HepG2 (cell line): ENCODE results near the gene VPS13C. TPM values are rescaled to one million over a fixed set of nuclear protein-coding genes. Genes with fewer than 3 reads are reported as not detected.
A peak's percentile ranks its signal among the peaks of the same experiment; 100 is the strongest.

Source experiments
- ATF7 ChIP-seq, 2 experiments: fragments of 450-650 bp in 1 of 2; sonication (generic) in 1 of 2; formaldehyde crosslinking in 1 of 2; IDR thresholded peaks; 2 replicates each; pipeline versions ENCODE4 v1.4.0 to v1.6.1; 2016 to 2020; ENCODE audit warnings: antibody characterized with exemption in 1 of 2, mild to moderate bottlenecking in 1 of 2, missing genetic modification reagents in 1 of 2
- CBX5 ChIP-seq: sonication (generic); formaldehyde crosslinking; IDR thresholded peaks from 2 replicates; pipeline ENCODE4 v1.4.0; 2020; ENCODE audit warnings: missing genetic modification reagents, borderline replicate concordance
- FOXA3 ChIP-seq: IDR thresholded peaks from 2 replicates; pipeline ENCODE4 v1.6.1; 2016; ENCODE audit warnings: missing genetic modification reagents, missing compliant biosample characterization
- KLF13 ChIP-seq: sonication (generic); formaldehyde crosslinking; IDR thresholded peaks from 2 replicates; pipeline ENCODE4 v1.4.0; 2020; ENCODE audit warnings: mild to moderate bottlenecking, missing genetic modification reagents
- NFATC3 ChIP-seq: sonication (generic); formaldehyde crosslinking; IDR thresholded peaks from 2 replicates; pipeline ENCODE4 v1.5.1; 2020; ENCODE audit warnings: mild to moderate bottlenecking, missing genetic modification reagents
- NFKBIZ ChIP-seq: IDR thresholded peaks from 2 replicates; pipeline ENCODE4 v1.6.1; 2018; ENCODE audit warnings: missing genetic modification reagents, missing compliant biosample characterization
- SATB2 ChIP-seq: sonication (generic); formaldehyde crosslinking; IDR thresholded peaks from 2 replicates; pipeline ENCODE4 v1.5.0; 2020; ENCODE audit warnings: missing genetic modification reagents
- SP1 ChIP-seq, 2 experiments: fragments of 450-650 bp in 1 of 2; sonication (generic) in 1 of 2; formaldehyde crosslinking in 1 of 2; IDR thresholded peaks; 2 replicates each; pipeline versions ENCODE4 v1.4.0 to v1.6.1; 2016 to 2020; ENCODE audit warnings: missing genetic modification reagents in 1 of 2
- SPEN ChIP-seq: sonication (generic); formaldehyde crosslinking; IDR thresholded peaks from 2 replicates; pipeline ENCODE4 v1.5.1; 2020; ENCODE audit warnings: low read depth, mild to moderate bottlenecking, missing genetic modification reagents
- SSRP1 ChIP-seq: IDR thresholded peaks from 2 replicates; pipeline ENCODE4 v1.6.1; 2016; ENCODE audit warnings: control low read depth
- TCF7 ChIP-seq: sonication (generic); IDR thresholded peaks from 2 replicates; pipeline ENCODE4 v1.6.1; 2016; ENCODE audit warnings: antibody characterized with exemption, low read depth
- THAP9 ChIP-seq: sonication (generic); formaldehyde crosslinking; IDR thresholded peaks from 2 replicates; pipeline ENCODE4; 2020; ENCODE audit warnings: missing genetic modification reagents, mild to moderate bottlenecking, borderline replicate concordance
- U2AF1 ChIP-seq: fragments of 200-400 bp; formaldehyde crosslinking; optimal IDR thresholded peaks from 2 replicates; pipeline ENCODE3; 2017; ENCODE audit warnings: mild to moderate bottlenecking, low read depth, low read length
- ZBTB2 ChIP-seq: sonication (generic); formaldehyde crosslinking; IDR thresholded peaks from 2 replicates; pipeline ENCODE4 v1.8.0; 2022; ENCODE audit warnings: low read depth, missing genetic modification reagents
- ZKSCAN5 ChIP-seq: sonication (generic); formaldehyde crosslinking; IDR thresholded peaks from 2 replicates; pipeline ENCODE4 v1.5.1; 2020; ENCODE audit warnings: mild to moderate bottlenecking, missing genetic modification reagents
- ZMYM4 ChIP-seq: sonication (generic); formaldehyde crosslinking; IDR thresholded peaks from 2 replicates; pipeline ENCODE4 v1.8.1; 2023; ENCODE audit warnings: mild to moderate bottlenecking, missing genetic modification reagents
- ZNF20 ChIP-seq: sonication (generic); formaldehyde crosslinking; IDR thresholded peaks from 2 replicates; pipeline ENCODE4 v1.4.0; 2020; ENCODE audit warnings: mild to moderate bottlenecking, moderate library complexity, missing genetic modification reagents
- ZNF251 ChIP-seq: sonication (generic); formaldehyde crosslinking; IDR thresholded peaks from 2 replicates; pipeline ENCODE4 v1.9.0; 2021; ENCODE audit warnings: mild to moderate bottlenecking, missing genetic modification reagents
- ZNF263 ChIP-seq: sonication (generic); formaldehyde crosslinking; IDR thresholded peaks from 2 replicates; pipeline ENCODE4 v1.4.0; 2020; ENCODE audit warnings: missing genetic modification reagents
- ZNF33A ChIP-seq: sonication (generic); formaldehyde crosslinking; IDR thresholded peaks from 2 replicates; pipeline ENCODE4 v1.5.1; 2020; ENCODE audit warnings: missing genetic modification reagents, mild to moderate bottlenecking, moderate library complexity, borderline replicate concordance
- ZNF563 ChIP-seq: sonication (generic); formaldehyde crosslinking; IDR thresholded peaks from 2 replicates; pipeline ENCODE4 v1.8.0; 2022; ENCODE audit warnings: mild to moderate bottlenecking, moderate library complexity, missing genetic modification reagents
- ZNF570 ChIP-seq: sonication (generic); formaldehyde crosslinking; IDR thresholded peaks from 2 replicates; pipeline ENCODE4 v1.4.0; 2020; ENCODE audit warnings: mild to moderate bottlenecking, missing genetic modification reagents, borderline replicate concordance
- ZNF883 ChIP-seq: sonication (generic); formaldehyde crosslinking; IDR thresholded peaks from 2 replicates; pipeline ENCODE4 v1.5.1; 2020; ENCODE audit warnings: mild to moderate bottlenecking, missing genetic modification reagents; ENCODE audit errors: not compliant biosample characterization
- polyA plus RNA-seq, 8 experiments: library from polyadenylated mRNA; depleted of rRNA in 3 of 8; stranded (reverse) in 7 of 8; unstranded in 1 of 8; fragments of >200 nt; fragmentation: Illumina TruSeq in 4 of 8; extraction: Trizol in 4 of 8; gene quantifications; 2 replicates each; pipeline versions ENCODE4 v1.2.1 to v1.2.3, GENCODE V29; 2011 to 2016; ENCODE audit warnings: low read depth in 4 of 8, missing spikeins in 1 of 8, mixed read lengths in 1 of 8; ENCODE audit not compliant: insufficient read depth in 1 of 8
- total RNA-seq, 5 experiments: library from RNA; depleted of rRNA; stranded (reverse); fragments of >200 nt; fragmentation: Illumina TruSeq; extraction: Trizol; gene quantifications; 2 replicates each; pipeline ENCODE4 v1.2.3, GENCODE V29; 2016; ENCODE audit warnings: low read depth in 1 of 5
- TF ChIP-seq, protein P1 (sequence below): sonication (generic); formaldehyde crosslinking; conservative IDR thresholded peaks from 2 replicates; pipeline ENCODE4 v1.4.0; 2020; ENCODE audit warnings: missing genetic modification reagents

Gene VPS13C
- total and polyA plus RNA-seq, 2 of the 13 experiments (the other 11 are each of a cell fraction or from before 2014, with no cell fraction given), result 10.9 to 26.8 TPM

GRCh38 chr15:62060113-62060895, at the start of gene VPS13C (continued):
- peak; percentile 87 for TF ChIP-seq TCF7
- 0 out of 2 replicates have a peak, but pooled peaks have one; percentile 56 for TF ChIP-seq ZNF570 (CRISPR knock-in tag)
- TF ChIP-seq NFATC3 (CRISPR knock-in tag), result 0 out of 2 replicates have a peak, but pooled peaks have one; percentile 28
- TF ChIP-seq ZNF563 (CRISPR knock-in tag), result peak; percentile 88
- TF ChIP-seq SPEN, result peak; percentile 52
- TF ChIP-seq CBX5 (CRISPR knock-in tag), result no peak
- peak; percentile 95 for TF ChIP-seq ZMYM4 (CRISPR knock-in tag)
- TF ChIP-seq U2AF1, result no peak
- TF ChIP-seq THAP9 (CRISPR knock-in tag), result peak; percentile 48; the same call in 1 of the 2 replicates
- TF ChIP-seq ZNF20 (CRISPR knock-in tag), result no peak
- 0 out of 2 replicates have a peak, but pooled peaks have one; percentile 45 for TF ChIP-seq SSRP1 (CRISPR knock-in tag)
- TF ChIP-seq ZNF883 (CRISPR knock-in tag), result peak; percentile 85
- TF ChIP-seq ZNF33A (CRISPR knock-in tag), result no peak
- no peak for TF ChIP-seq NFKBIZ (CRISPR knock-in tag)
- no peak; the same call in none of the 2 replicates for TF ChIP-seq ZNF263 (CRISPR knock-in tag)
- TF ChIP-seq ZKSCAN5, result no peak
- TF ChIP-seq KLF13, result peak; percentile 21; the same call in 1 of the 2 replicates
- no peak for TF ChIP-seq ZBTB2 (CRISPR knock-in tag)
- TF ChIP-seq SP1 (IDR thresholded peaks at IDR 0.05), result no peak
- TF ChIP-seq SP1 (CRISPR knock-in tag; IDR thresholded peaks at IDR 0.05), result 0 out of 2 replicates have a peak, but pooled peaks have one; percentile 41
- no peak for TF ChIP-seq ATF7 (IDR thresholded peaks at IDR 0.05)
- TF ChIP-seq ATF7 (CRISPR knock-in tag; IDR thresholded peaks at IDR 0.05), result no peak; the same call in 1 of the 2 replicates
- TF ChIP-seq ZNF251 (CRISPR knock-in tag), result no peak
- TF ChIP-seq, protein P1, sequence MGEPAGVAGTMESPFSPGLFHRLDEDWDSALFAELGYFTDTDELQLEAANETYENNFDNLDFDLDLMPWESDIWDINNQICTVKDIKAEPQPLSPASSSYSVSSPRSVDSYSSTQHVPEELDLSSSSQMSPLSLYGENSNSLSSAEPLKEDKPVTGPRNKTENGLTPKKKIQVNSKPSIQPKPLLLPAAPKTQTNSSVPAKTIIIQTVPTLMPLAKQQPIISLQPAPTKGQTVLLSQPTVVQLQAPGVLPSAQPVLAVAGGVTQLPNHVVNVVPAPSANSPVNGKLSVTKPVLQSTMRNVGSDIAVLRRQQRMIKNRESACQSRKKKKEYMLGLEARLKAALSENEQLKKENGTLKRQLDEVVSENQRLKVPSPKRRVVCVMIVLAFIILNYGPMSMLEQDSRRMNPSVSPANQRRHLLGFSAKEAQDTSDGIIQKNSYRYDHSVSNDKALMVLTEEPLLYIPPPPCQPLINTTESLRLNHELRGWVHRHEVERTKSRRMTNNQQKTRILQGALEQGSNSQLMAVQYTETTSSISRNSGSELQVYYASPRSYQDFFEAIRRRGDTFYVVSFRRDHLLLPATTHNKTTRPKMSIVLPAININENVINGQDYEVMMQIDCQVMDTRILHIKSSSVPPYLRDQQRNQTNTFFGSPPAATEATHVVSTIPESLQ (CRISPR knock-in tag), result no peak
- TF ChIP-seq SATB2, result peak; percentile 31; the same call in 1 of the 2 replicates
- TF ChIP-seq FOXA3 (CRISPR knock-in tag), result peak; percentile 38; the same call in 1 of the 2 replicates
